ENCODE data around the gene VPS9D1.

Gene VPS9D1

GRCh38 chr16:89732142-89732917 is 11.6 kb upstream of the VPS9D1 start:
- DNase-seq, result no peak

GRCh38 chr16:89730610-89731234 is 10.0 kb upstream of the VPS9D1 start:
- DNase-seq, result no peak

GRCh38 chr16:89729863-89730593 is 9.3 kb upstream of the VPS9D1 start:
- DNase-seq, result no peak

GRCh38 chr16:89729293-89729692 is 8.6 kb upstream of the VPS9D1 start:
- no peak for DNase-seq

GRCh38 chr16:89727406-89728120 is 6.9 kb upstream of the VPS9D1 start:
- DNase-seq, result no peak

GRCh38 chr16:89723279-89724250 is 2.9 kb upstream of the VPS9D1 start:
- DNase-seq, result no peak

- peak; percentile 37 to 59 for DNase-seq
Observed at GRCh38 chr16:89722392-89723278, 1.9 kb upstream of the VPS9D1 start.

- DNase-seq, result peak in 1 of 2 experiments; percentile 47
Observed at GRCh38 chr16:89721546-89722391, 1.1 kb upstream of the VPS9D1 start.

- no peak for DNase-seq
Observed at GRCh38 chr16:89720551-89720812, 216 bp downstream of the VPS9D1 start.

GRCh38 chr16:89717688-89718505 is 2.8 kb downstream of the VPS9D1 start:
- no peak for DNase-seq

- no peak for DNase-seq
Observed at GRCh38 chr16:89716916-89717687, 3.6 kb downstream of the VPS9D1 start.

GRCh38 chr16:89716493-89716892 is 4.2 kb downstream of the VPS9D1 start:
- no peak for DNase-seq

- no peak for DNase-seq
Observed at GRCh38 chr16:89712274-89712781, 8.4 kb downstream of the VPS9D1 start.

- peak in 1 of 2 experiments; percentile 65 for DNase-seq
Observed at GRCh38 chr16:89711601-89712273, 9.0 kb downstream of the VPS9D1 start.

GRCh38 chr16:89710709-89711564 is 9.8 kb downstream of the VPS9D1 start:
- no peak for DNase-seq

- DNase-seq, result no peak
Observed at GRCh38 chr16:89709716-89710432, 10.8 kb downstream of the VPS9D1 start.
